ENCODE measurements around the gene GNAO1.
"Not testable (repeated sequence)": the region's sequence is repeated elsewhere in the genome, so short reads cannot be mapped to it uniquely, and the experiment has no call there.

DNA sequence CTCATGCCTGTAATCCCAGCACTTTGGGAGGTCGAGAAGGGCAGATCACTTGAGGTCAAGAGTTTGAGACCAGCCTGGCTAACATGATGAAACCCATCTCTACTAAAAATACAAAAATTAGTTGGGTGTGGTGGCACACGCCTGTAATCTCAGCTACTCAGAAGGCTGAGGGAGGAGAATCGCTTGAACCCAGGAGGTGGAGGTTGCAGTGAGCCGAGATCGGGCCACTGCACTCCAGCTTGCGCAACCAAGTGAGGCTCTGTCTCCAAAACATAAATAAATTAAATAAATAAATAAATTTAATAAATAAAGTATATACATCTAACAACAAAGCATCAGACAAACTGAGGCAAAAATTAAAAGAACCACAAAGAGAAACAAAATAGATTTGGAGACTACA is 184.5 kb downstream of the GNAO1 start:
- TF ChIP-seq, protein P1, sequence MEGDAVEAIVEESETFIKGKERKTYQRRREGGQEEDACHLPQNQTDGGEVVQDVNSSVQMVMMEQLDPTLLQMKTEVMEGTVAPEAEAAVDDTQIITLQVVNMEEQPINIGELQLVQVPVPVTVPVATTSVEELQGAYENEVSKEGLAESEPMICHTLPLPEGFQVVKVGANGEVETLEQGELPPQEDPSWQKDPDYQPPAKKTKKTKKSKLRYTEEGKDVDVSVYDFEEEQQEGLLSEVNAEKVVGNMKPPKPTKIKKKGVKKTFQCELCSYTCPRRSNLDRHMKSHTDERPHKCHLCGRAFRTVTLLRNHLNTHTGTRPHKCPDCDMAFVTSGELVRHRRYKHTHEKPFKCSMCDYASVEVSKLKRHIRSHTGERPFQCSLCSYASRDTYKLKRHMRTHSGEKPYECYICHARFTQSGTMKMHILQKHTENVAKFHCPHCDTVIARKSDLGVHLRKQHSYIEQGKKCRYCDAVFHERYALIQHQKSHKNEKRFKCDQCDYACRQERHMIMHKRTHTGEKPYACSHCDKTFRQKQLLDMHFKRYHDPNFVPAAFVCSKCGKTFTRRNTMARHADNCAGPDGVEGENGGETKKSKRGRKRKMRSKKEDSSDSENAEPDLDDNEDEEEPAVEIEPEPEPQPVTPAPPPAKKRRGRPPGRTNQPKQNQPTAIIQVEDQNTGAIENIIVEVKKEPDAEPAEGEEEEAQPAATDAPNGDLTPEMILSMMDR (IDR thresholded peaks at IDR 0.05), result not testable (repeated sequence)
- TF ChIP-seq POLR2A (IDR thresholded peaks at IDR 0.05), result not testable (repeated sequence)
